ENCODE measurements around the gene LIMK1. TPM values are rescaled to one million over a fixed set of nuclear protein-coding genes. Genes with fewer than 3 reads are reported as not detected.
"Not testable (repeated sequence)": the region's sequence is repeated elsewhere in the genome, so short reads cannot be mapped to it uniquely, and the experiment has no call there.

LIMK1 gene
- total RNA-seq, 2 donors from 2014 or later, result 19.7 to 19.9 TPM

DNA sequence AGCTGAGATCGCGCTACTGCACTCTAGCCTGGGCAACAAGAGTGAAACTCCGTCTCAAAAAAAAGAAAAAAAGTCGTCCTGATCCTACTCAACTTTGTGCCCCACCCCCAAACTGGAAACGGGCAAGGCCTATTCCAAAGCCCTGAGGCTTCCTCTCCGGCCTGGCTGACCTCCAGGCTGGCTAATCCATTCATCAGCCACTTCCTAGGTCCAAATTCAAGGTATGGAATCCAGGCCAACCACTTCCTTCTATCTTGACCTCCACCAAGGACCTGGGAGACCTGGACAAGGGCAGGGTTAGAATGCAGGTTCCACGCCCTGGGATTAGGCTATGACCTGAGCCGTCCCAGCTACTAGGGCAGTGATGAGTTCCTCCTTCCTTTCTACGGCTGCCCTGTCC is 70.1 kb downstream of the LIMK1 start:
- DNase-seq (ENCODE audit: low spot score) (no peak), ATAC-seq (ENCODE audit: insufficient number of reproducible peaks, low FRiP score, low read depth) (no peak)
- no peaks in the 10 kb centered on the region for H3K36me3 ChIP-seq
- no peaks in the 10 kb centered on the region for H3K9me3 ChIP-seq
- no peak overlapping the region for H3K27ac ChIP-seq
- no peaks in the 10 kb centered on the region for H3K4me1 ChIP-seq (ENCODE audit: control insufficient read depth in 1 of 2, low read depth in 2 of 2)
- H3K27me3 ChIP-seq (replicated peaks; ENCODE audit: insufficient read depth), result no peaks in the 10 kb centered on the region
- TF ChIP-seq, protein P1, sequence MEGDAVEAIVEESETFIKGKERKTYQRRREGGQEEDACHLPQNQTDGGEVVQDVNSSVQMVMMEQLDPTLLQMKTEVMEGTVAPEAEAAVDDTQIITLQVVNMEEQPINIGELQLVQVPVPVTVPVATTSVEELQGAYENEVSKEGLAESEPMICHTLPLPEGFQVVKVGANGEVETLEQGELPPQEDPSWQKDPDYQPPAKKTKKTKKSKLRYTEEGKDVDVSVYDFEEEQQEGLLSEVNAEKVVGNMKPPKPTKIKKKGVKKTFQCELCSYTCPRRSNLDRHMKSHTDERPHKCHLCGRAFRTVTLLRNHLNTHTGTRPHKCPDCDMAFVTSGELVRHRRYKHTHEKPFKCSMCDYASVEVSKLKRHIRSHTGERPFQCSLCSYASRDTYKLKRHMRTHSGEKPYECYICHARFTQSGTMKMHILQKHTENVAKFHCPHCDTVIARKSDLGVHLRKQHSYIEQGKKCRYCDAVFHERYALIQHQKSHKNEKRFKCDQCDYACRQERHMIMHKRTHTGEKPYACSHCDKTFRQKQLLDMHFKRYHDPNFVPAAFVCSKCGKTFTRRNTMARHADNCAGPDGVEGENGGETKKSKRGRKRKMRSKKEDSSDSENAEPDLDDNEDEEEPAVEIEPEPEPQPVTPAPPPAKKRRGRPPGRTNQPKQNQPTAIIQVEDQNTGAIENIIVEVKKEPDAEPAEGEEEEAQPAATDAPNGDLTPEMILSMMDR (IDR thresholded peaks at IDR 0.05), result no peak
- H3K4me3 ChIP-seq, result no peak overlapping the region

DNA sequence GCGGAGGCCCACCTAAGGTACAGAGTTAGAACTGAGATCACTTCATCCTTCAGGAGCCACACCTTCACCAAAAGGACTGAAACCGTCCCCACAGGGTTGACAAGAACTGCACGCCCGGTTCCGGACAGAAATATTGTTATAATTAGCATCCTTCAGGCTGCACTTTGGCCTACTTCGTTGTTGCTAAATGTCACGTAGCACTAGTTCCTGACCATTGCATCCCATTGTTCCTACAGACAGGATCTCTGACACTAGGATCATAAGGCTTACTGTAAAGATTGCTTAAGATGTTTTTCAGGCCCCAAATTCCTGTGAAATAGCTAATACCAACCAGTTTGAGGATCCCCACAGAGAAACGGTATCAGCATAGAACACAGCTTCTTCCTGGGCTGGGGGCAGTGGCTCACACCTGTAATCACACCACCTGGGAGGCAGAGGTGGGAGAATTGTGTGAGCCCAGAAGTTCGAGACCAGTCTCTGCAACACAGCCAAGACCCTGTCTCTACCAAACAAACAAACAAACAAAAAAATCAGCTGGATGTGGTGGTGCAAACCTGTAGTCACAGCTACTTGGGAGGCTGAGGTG is 72.3 kb downstream of the LIMK1 start:
- no peak for DNase-seq (ENCODE audit: low spot score)
- no peaks in the 10 kb centered on the region for H3K4me1 ChIP-seq (ENCODE audit: control insufficient read depth in 1 of 2, low read depth in 2 of 2)
- H3K9me3 ChIP-seq, result no peaks in the 10 kb centered on the region
- no peak for ATAC-seq (ENCODE audit: insufficient number of reproducible peaks, low FRiP score, low read depth)
- TF ChIP-seq, protein P1 (IDR thresholded peaks at IDR 0.05), result no peak
- no peaks in the 10 kb centered on the region for H3K27me3 ChIP-seq (replicated peaks; ENCODE audit: insufficient read depth)
- no peaks in the 10 kb centered on the region for H3K36me3 ChIP-seq
- no peak overlapping the region for H3K27ac ChIP-seq
- no peak overlapping the region for H3K4me3 ChIP-seq

DNA sequence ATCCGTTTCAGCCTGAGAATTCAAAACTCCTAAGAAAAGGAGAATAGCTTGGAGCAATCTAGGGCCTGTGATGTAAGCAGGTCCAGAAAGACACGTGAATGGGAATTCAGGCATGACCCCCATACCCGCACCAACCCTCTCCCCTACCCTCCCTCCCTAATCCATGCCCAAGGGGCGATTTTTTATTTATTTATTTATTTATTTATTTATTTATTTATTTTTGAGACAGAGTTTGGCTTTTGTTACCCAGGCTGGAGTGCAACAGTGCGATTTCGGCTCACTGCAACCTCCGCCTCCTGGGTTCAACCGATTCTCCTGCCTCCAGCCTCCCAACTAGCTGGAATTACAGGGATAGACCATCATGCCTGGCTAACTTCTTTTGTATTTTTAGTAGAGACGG is 74.0 kb downstream of the LIMK1 start:
- Histone ChIP-seq H3K27me3 (replicated peaks; ENCODE audit: insufficient read depth) (no peaks in the 10 kb centered on the region), H3K36me3 (no peaks in the 10 kb centered on the region), H3K27ac (no peak overlapping the region), H3K9me3 (no peaks in the 10 kb centered on the region), H3K4me3 (no peak overlapping the region), H3K4me1 (ENCODE audit: control insufficient read depth in 1 of 2, low read depth in 2 of 2) (no peaks in the 10 kb centered on the region)
- TF ChIP-seq, protein P1 (IDR thresholded peaks at IDR 0.05), result no peak
- ATAC-seq (ENCODE audit: insufficient number of reproducible peaks, low FRiP score, low read depth) (no peak), DNase-seq (ENCODE audit: low spot score) (no peak)

DNA sequence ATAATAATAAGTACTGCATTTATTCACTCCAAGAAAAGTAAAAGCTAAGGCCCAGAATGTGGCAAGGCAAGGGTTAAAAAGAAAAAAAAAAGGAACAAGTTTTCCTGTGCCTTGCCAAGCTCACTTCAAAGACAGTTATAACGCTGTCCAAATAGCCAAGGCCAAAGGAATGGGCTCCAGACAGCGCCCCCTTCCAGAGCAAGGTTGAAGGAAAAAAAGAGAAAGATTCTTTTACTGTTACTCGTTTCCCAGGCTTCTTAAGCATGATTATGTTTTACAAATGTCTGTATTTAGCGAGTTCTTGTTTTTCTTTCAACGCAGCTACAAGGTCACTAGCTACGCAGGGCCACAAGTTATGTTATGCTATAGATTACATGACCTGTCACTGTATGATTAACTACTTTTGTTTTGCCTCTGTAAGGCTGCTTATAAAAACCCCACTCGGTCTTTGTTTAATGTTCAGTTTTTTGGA is 81.4 kb downstream of the LIMK1 start:
- Histone ChIP-seq H3K4me3 (no peak overlapping the region), H3K27me3 (replicated peaks; ENCODE audit: insufficient read depth) (no peaks in the 10 kb centered on the region), H3K9me3 (no peaks in the 10 kb centered on the region), H3K36me3 (no peaks in the 10 kb centered on the region), H3K4me1 (ENCODE audit: control insufficient read depth in 1 of 2, low read depth in 2 of 2) (no peaks in the 10 kb centered on the region), H3K27ac (no peak overlapping the region)
- DNase-seq (ENCODE audit: low spot score) (no peak), ATAC-seq (ENCODE audit: insufficient number of reproducible peaks, low FRiP score, low read depth) (no peak)
- TF ChIP-seq, protein P1 (IDR thresholded peaks at IDR 0.05), result no peak

DNA sequence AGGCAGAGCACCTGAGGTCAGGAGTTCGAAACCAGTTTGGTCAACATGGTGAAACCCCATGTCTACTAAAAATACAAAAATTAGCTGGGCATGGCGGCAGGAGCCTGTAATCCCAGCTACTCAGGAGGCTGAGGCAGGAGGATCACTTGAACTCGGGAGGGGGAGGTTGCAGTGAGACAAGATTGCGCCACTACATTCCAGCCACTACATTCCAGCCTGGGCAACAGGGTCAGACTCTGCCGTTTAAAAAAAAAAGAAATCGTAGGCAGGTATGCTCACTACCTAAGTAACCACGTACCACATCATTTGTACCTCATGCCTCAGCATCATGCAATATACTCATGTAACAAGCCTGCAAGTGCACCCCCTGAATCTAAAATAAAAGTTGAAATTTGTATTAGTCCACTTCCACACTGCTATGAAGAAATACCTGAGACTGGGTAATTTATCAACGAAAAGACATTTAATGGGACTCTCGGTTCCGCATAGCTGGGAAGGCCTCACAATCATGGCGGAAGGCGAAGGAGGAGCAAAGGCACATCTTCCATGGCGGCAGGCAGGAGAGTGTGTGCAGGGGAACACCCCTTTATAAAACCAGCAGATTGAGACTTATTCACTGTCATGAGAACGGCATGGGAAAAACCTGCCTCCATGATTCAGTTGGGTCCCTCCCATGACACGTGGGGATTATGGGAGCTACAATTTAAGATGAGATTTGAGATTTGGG is 82.4 kb downstream of the LIMK1 start:
- Histone ChIP-seq H3K4me3 (no peak overlapping the region), H3K36me3 (no peaks in the 10 kb centered on the region), H3K9me3 (no peaks in the 10 kb centered on the region), H3K27ac (no peak overlapping the region), H3K27me3 (replicated peaks; ENCODE audit: insufficient read depth) (no peaks in the 10 kb centered on the region), H3K4me1 (ENCODE audit: control insufficient read depth in 1 of 2, low read depth in 2 of 2) (no peaks in the 10 kb centered on the region)
- TF ChIP-seq, protein P1 (IDR thresholded peaks at IDR 0.05), result no peak
- no peak for ATAC-seq (ENCODE audit: insufficient number of reproducible peaks, low FRiP score, low read depth)
- no peak for DNase-seq (ENCODE audit: low spot score)

DNA sequence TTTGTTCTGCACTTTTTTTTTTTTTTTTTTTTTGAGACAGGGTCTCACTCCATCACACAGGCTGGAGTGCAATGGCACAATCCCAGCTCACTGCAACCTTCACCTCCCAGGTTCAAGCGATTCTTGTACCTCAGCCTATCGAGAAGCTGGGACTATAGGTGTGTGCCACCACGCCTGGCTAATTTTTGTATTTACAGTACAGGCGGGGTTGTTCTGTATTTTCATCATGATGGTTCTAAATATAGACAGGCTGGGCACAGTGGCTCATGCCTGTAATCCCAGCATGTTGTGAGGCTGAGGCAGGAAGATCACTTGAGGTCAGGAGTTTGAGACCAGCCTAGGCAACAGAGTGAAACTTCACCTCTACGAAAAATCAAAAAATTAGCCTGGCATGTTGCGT is 83.7 kb downstream of the LIMK1 start:
- not testable (repeated sequence) for ATAC-seq (ENCODE audit: insufficient number of reproducible peaks, low FRiP score, low read depth); H3K4me1 ChIP-seq (ENCODE audit: control insufficient read depth in 1 of 2, low read depth in 2 of 2); H3K27ac ChIP-seq; H3K9me3 ChIP-seq; DNase-seq (ENCODE audit: low spot score); H3K4me3 ChIP-seq; H3K36me3 ChIP-seq; H3K27me3 ChIP-seq (replicated peaks; ENCODE audit: insufficient read depth)
